ENCODE results near the gene PIP5K1C.
A peak's percentile ranks its signal among the peaks of the same experiment; 100 is the strongest.

Gene PIP5K1C

DNA sequence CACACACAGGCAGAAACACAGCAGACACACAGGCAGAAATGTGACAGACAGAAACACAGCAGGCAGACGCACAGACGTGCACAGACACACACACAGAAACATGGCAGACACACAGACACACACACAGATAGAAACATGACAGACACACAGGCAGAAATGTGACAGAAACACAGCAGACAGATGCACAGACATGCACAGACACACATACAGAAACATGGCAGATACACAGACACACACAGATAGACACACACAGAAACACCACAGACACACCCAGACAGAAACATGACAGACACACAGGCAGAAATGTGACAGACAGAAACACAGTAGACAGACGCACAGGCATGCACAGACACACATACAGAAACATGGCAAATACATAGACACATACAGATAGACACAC lies 94.9 kb downstream of the PIP5K1C start:
- H3K27ac Mint-ChIP-seq, result no peak overlapping the region
- H3K27me3 Mint-ChIP-seq, result peaks cover 18% of the 10 kb centered on the region
- peaks cover 4% of the 10 kb centered on the region for H3K9me3 Mint-ChIP-seq
- peaks cover 15% of the 10 kb centered on the region for H3K4me1 Mint-ChIP-seq
- H3K4me3 Mint-ChIP-seq, result no peak overlapping the region
- H3K36me3 Mint-ChIP-seq, result no peaks in the 10 kb centered on the region
- no peak for ATAC-seq

DNA sequence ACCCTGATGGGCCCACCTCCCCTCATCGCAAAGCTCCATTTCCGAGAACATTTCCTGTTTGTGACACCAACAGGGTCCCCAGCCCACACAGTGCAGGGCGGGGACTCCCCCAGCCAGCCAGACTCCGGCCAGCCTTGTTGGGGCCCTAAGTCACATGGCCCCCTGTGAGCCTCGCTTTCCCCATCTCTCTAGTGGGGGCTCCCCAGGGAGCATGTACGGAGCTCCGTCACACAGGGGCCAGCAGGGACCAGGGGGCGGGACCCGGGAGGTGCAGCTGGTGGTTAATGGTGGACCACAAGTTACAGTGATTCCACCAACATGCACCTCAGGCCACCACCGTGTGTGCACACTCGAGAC lies 95.3 kb downstream of the PIP5K1C start:
- Mint-ChIP-seq H3K4me3 (no peak overlapping the region), H3K4me1 (peaks cover 15% of the 10 kb centered on the region), H3K27me3 (peaks cover 18% of the 10 kb centered on the region), H3K27ac (no peak overlapping the region), H3K36me3 (no peaks in the 10 kb centered on the region), H3K9me3 (peaks cover 4% of the 10 kb centered on the region)
- peak; percentile 62 for ATAC-seq

DNA sequence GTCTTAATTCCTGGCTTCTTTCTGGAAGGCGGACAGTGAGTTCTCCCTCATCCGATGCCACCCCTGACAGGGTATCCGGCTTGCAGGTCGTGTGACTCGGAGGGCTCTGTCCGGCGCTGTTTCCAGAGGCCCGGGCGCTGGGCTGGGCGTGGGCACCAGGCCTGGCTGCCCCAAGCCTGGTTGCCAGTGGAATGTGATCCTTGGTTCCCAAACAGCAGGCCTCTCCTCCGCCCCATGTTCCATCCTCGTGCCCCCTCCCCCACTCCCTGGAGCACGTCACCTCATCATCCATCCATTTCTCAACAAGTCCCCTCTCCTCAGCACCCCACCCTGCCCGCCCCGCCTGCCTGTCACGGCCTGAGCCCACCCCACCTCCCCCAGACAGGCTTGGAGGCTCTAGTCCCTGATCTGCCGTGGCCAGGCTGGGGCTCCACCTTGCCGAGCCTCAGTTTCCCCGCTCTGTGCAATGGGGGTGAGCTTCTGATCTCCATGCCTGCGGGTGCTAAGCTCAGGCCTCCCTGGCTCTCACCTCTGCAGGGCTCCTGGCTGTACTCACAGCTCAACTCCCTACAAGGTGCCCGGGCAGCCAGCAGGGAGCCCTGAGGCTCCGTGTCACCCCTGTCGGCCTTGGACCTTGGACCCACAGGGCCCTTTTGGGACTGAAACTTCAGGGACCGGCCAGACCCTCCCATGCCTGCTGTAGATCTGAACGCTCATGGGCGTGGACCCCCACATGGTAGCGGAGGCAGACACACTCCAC lies 95.9 kb downstream of the PIP5K1C start:
- peak; percentile 29 for ATAC-seq
- no peak overlapping the region for H3K4me3 Mint-ChIP-seq
- H3K27me3 Mint-ChIP-seq, result peaks cover 18% of the 10 kb centered on the region
- H3K27ac Mint-ChIP-seq, result no peak overlapping the region
- peaks cover 4% of the 10 kb centered on the region for H3K9me3 Mint-ChIP-seq
- no peaks in the 10 kb centered on the region for H3K36me3 Mint-ChIP-seq
- peaks cover 15% of the 10 kb centered on the region for H3K4me1 Mint-ChIP-seq

DNA sequence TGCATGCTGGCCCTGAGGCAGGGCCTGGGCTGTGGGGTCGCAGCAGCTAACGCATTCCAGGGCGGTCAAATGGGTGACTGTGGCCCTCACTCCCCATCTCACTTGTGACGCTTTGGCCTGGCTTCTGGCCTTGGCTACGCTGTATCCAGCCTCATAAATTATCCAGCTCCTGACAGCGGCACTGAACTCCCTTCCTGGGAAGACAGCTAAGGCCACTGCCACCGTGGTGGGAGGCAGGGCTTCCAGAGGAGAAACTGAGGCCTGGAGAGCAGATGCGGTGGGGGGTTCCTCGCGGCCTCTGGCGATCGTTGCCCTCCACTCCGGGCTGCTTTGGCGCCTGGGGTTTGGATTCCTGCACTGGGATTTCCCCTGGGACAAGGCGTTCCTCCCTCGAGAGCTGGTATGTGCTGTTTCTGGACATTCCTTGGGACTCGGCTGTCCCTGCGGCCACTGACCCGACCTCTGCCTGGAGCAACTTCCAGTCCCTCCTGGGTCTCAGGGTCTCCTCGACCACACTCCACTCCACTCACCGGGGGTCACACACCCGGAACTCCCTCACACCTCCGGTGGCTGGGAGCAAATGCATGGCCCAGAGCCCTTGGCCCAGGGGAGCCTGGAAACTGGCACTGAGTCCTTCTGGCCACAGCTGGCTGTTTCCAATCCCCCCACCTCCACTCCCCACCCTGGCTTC lies 97.0 kb downstream of the PIP5K1C start:
- H3K4me3 Mint-ChIP-seq, result no peak overlapping the region
- H3K4me1 Mint-ChIP-seq, result peaks cover 14% of the 10 kb centered on the region
- H3K27ac Mint-ChIP-seq, result no peak overlapping the region
- H3K9me3 Mint-ChIP-seq, result peaks cover 4% of the 10 kb centered on the region
- H3K36me3 Mint-ChIP-seq, result no peaks in the 10 kb centered on the region
- ATAC-seq, result no peak
- H3K27me3 Mint-ChIP-seq, result peaks cover 15% of the 10 kb centered on the region

DNA sequence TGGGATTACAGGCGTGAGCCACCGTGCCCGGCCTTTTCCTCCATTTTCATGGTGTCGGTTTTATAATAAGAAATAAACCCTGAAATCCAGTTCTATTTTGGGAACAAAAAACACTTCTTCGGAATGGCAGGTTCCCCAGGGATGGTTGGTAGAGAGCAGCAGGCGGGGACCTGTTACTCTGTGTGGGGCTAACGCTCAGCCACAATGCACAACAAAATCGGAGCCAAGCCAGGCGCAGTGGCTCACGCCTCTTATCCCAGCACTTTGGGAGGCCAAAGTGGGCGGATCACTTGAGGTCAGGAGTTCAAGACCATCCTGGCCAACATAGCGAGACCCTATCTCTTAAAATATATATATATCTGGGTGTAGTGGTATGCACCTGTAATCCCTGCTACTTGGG lies 99.2 kb downstream of the PIP5K1C start:
- H3K4me1 Mint-ChIP-seq, result no peaks in the 10 kb centered on the region
- no peak for ATAC-seq
- H3K9me3 Mint-ChIP-seq, result no peaks in the 10 kb centered on the region
- H3K36me3 Mint-ChIP-seq, result no peaks in the 10 kb centered on the region
- no peak overlapping the region for H3K4me3 Mint-ChIP-seq
- no peaks in the 10 kb centered on the region for H3K27me3 Mint-ChIP-seq
- no peak overlapping the region for H3K27ac Mint-ChIP-seq

DNA sequence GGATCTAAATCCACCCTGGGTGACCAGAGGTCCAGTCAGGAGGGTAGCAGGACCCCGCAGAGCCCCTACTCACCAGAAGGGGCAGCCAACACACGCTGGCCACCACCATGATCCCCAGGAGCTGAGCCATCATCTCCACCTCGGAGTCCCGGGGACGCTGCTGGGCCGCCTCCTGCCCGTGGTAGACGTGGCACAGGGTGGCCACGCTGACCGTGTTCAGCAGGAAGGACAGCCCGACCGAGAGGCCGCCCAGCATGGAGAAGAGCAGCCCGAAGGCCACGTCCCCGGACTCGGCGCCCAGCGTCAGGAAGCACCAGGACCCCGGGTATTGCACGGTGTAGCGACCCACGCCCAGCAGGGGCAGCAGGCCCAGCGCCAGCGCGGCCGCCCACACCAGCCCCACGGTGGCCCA lies 100.5 kb downstream of the PIP5K1C start:
- ATAC-seq, result peak; percentile 53
- Mint-ChIP-seq H3K27me3 (no peaks in the 10 kb centered on the region), H3K4me3 (no peak overlapping the region), H3K27ac (no peak overlapping the region), H3K9me3 (no peaks in the 10 kb centered on the region), H3K4me1 (no peaks in the 10 kb centered on the region), H3K36me3 (no peaks in the 10 kb centered on the region)

DNA sequence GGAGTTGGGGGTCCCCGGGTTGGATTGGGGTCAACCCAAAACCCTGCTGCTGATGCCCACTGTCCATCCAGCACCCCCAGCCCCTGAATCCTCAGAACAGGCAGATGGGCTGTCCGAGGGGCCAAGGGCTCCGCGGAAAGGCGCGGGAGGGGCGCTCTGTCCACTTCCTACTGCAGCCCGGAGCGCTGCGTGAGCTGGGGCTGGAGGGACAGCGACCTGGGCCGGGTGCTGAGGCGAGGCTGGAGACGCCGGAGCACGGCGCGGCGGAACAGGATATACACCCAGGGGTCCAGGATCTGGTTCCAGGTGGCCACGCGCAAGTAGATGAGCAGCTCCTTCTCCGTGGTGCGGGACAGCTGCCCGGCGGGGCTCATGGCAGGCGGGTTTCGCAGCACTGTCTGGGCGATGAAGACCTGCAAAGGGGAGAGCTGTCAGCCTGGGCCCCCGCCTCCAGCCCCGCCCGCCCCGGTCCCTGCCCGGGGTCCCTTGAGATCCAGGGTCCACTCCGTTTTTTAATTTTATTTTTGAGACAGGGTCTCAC lies 104.7 kb downstream of the PIP5K1C start:
- no peak for ATAC-seq
- Mint-ChIP-seq H3K27ac (no peak overlapping the region), H3K9me3 (no peaks in the 10 kb centered on the region), H3K36me3 (no peaks in the 10 kb centered on the region), H3K4me1 (no peaks in the 10 kb centered on the region), H3K27me3 (peaks cover 9% of the 10 kb centered on the region), H3K4me3 (no peak overlapping the region)

DNA sequence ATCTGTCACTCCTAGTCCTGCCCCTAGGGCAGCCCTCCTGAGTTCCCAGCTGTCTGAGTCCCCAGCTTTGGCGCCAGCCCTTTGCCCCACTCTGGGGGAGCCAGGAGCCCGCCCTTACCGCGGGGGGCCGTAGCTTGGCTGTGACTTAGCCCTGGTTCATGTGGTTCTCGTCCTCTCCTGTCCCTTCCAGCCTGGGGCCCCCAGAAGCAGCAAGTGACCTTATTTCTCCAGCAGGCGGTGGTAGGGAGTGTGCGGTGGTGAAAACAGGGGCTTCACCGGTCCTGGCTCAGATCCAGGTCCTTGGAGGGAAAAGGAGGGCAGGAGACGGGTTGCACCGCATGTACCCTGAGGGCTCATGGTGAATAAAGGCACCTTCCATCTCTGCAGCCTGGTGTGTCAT lies 107.1 kb downstream of the PIP5K1C start:
- H3K36me3 Mint-ChIP-seq, result no peaks in the 10 kb centered on the region
- no peak overlapping the region for H3K4me3 Mint-ChIP-seq
- H3K27ac Mint-ChIP-seq, result no peak overlapping the region
- ATAC-seq, result no peak
- H3K4me1 Mint-ChIP-seq, result no peaks in the 10 kb centered on the region
- no peaks in the 10 kb centered on the region for H3K9me3 Mint-ChIP-seq
- peaks cover 9% of the 10 kb centered on the region for H3K27me3 Mint-ChIP-seq

DNA sequence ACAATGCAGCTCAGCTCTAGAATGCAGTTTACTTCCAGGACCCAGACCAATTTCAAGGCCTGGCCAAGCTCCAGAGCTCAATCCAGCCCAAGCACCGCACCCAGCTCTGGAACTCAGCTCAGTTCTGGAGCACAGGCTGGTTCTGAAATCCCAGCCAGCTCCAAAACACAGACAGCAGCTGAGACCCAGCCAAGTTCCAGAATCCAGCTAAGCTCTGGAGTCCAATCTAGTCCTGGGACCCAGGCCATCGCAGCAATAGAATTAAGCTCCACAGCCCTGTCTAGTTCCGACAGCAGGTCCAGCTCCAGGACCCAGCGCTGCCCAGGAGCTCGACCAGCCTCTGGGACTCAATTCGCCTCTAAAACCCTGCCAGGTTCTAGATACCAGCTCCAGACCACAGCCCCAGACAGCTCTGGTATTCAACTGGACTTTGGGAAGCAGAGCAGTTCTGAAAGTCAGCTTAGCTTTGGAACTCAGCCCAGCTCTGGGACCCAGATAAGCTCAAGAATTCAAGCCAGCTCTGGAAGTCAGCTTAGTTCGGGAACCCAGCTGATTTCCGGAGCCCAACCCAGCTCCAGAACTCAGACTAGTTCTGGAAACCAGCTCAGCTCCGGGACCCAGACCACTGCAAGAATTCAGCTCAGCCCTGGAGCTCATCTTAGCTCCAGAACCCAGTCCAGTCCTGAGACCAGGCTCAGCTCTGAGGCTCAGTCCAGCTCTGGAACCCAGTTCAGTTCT lies 108.2 kb downstream of the PIP5K1C start:
- Mint-ChIP-seq H3K27ac (no peak overlapping the region), H3K36me3 (no peaks in the 10 kb centered on the region), H3K4me3 (no peak overlapping the region), H3K9me3 (no peaks in the 10 kb centered on the region), H3K27me3 (peaks cover 9% of the 10 kb centered on the region), H3K4me1 (no peaks in the 10 kb centered on the region)
- ATAC-seq, result no peak

DNA sequence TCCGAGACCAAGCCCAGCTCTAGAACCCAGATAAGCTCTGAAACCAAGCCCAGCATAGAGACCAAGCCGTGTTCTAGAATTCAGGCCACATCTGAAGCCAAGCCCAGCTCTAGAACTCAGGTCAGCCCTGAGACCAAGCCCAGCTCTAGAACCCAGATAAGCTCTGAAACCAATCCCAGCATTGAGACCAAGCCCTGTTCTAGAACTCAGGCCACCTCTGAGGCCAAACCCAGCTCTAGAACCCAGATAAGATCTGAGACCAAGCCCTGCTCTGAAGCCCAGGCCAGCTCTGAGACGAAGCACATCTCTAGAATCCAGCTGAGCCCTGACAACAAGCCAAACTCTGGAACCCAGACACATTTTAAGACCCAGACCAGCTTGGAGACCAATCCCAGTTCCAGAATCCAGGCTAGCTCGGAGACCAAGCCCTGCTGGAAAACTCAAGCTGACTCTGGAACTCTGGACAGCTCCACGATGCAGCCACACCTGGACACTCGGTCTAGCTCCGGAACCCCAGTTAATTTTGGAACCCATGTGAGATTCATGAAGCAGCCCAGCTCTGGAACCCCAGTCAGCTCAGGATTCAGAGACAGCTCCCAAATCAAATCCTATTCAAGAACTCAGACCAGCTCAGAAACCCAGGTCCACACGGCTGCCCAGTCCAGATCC lies 109.1 kb downstream of the PIP5K1C start:
- Mint-ChIP-seq H3K4me1 (no peaks in the 10 kb centered on the region), H3K27me3 (peaks cover 15% of the 10 kb centered on the region), H3K36me3 (no peaks in the 10 kb centered on the region), H3K9me3 (no peaks in the 10 kb centered on the region), H3K4me3 (no peak overlapping the region), H3K27ac (no peak overlapping the region)
- ATAC-seq, result no peak

DNA sequence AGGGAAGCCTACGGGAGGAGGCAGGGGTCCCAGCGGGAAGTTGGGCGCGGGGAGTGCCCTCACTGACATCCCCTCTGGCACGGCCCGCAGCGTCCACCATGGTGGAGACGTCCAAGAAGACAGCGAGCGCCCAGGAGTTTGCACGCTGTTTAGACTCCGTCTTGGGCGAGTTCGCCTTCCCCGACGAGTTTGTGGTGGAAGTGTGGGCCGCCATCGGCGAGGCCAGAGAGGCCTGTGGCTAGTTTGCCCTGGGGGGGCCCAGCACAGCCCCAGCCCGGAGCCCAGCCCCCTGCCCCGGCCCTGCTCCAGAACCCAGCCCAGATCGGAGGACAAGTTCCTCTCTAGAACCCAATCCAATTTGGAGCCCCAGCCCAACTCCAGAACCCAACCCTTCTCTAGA lies 110.3 kb downstream of the PIP5K1C start:
- ATAC-seq, result no peak
- no peak overlapping the region for H3K27ac Mint-ChIP-seq
- H3K4me1 Mint-ChIP-seq, result no peaks in the 10 kb centered on the region
- H3K4me3 Mint-ChIP-seq, result no peak overlapping the region
- no peaks in the 10 kb centered on the region for H3K36me3 Mint-ChIP-seq
- H3K9me3 Mint-ChIP-seq, result no peaks in the 10 kb centered on the region
- peaks cover 18% of the 10 kb centered on the region for H3K27me3 Mint-ChIP-seq

DNA sequence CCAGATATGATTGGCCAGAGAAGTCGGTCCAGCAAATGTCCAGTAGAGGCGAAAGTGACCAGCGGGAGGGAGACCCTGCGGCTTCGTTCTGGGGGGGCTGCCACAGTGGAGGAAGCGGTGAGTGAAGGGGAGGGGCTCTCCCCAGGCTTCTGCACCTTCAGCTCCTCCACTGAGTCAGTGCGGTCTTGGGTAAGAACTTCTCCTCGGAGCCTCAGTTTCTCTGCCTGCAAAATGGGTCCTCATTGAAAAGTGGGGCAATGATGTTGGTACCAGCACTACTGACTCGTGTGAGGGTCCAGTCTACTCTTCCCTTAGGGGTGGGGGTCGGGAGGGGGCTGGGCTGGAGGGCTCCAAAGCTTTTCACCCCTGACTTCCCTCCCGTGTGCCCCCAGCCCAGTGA lies 110.8 kb downstream of the PIP5K1C start:
- peaks cover 18% of the 10 kb centered on the region for H3K27me3 Mint-ChIP-seq
- H3K27ac Mint-ChIP-seq, result no peak overlapping the region
- no peak overlapping the region for H3K4me3 Mint-ChIP-seq
- no peak for ATAC-seq
- no peaks in the 10 kb centered on the region for H3K9me3 Mint-ChIP-seq
- H3K36me3 Mint-ChIP-seq, result no peaks in the 10 kb centered on the region
- H3K4me1 Mint-ChIP-seq, result no peaks in the 10 kb centered on the region

DNA sequence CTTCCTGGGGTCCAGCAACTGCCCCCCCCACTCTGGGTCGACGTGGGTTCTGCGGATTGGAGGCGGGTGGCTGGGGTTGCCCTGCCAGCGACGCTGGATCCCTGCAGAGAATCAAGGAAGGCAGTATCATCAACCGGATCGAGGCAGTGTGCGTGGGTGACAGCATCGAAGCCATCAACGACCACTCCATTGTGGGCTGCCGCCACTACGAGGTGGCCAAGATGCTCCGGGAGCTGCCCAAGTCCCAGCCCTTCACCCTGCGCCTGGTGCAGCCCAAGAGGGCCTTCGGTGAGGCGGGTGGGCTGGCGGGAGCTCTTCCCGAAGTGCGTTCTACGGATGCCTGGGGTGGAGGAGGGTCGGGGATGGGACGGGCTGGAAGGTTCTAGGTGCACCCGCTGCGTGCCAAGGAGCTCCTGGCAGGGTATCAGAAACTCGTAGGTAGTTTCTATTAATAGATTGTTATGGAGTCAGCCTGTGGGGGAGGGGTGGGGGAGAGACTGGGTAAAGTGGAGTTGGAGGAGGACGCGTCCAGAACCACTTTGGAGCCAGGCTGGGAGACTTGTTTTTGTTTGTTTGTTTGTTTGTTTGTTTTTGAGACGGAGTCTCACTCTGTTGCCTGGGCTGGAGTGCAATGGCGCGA lies 113.4 kb downstream of the PIP5K1C start:
- Mint-ChIP-seq H3K36me3 (no peaks in the 10 kb centered on the region), H3K27me3 (peaks cover 9% of the 10 kb centered on the region), H3K4me3 (no peak overlapping the region)

DNA sequence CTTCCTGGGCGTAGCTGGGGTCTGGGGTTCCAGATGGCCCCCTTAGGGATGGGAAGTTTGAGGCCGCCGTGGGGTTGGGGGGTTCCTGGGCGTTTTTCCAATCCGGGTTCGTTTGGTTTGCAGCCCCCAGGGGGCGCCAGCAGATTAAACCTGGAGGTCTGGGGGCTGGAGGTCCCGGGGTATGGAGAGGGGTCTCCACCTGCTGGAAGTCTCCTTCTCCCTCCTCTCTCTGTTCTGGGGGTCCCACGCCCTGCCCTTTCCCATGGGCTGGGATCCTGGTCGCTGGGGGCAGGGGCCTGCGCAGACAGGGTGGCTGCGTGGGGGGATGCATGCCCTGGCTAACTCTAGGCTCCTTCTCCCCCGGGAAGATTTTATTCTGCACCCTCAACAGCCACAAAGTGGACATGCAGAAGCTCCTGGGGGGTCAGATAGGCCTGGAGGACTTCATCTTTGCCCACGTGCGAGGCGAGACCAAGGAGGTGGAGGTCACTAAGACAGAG lies 114.1 kb downstream of the PIP5K1C start:
- no peak for ATAC-seq
- H3K27ac Mint-ChIP-seq, result no peak overlapping the region
- H3K4me1 Mint-ChIP-seq, result no peaks in the 10 kb centered on the region
- H3K36me3 Mint-ChIP-seq, result no peaks in the 10 kb centered on the region
- H3K27me3 Mint-ChIP-seq, result peaks cover 9% of the 10 kb centered on the region
- H3K4me3 Mint-ChIP-seq, result no peak overlapping the region
- H3K9me3 Mint-ChIP-seq, result no peaks in the 10 kb centered on the region

More for the DNA sequence above, 113.4 kb downstream of the PIP5K1C start:
- no peaks in the 10 kb centered on the region for H3K9me3 Mint-ChIP-seq
- H3K27ac Mint-ChIP-seq, result no peak overlapping the region
- ATAC-seq, result no peak
- no peaks in the 10 kb centered on the region for H3K4me1 Mint-ChIP-seq
